Breast epithelium (tissue), 3 donors: ENCODE measurements around the gene HOXB5.

Experiments used
- POLR2A ChIP-seq: fragments of 450-650 bp; IDR thresholded peaks from one replicate; pipeline ENCODE4 v1.6.1; 2016; ENCODE audit warnings: antibody characterized with exemption, mild to moderate bottlenecking, moderate library complexity
- POLR2AphosphoS5 ChIP-seq, 3 donors: sonication (generic); formaldehyde crosslinking; IDR thresholded peaks; one replicate each; pipeline ENCODE4 v1.6.1; 2017; ENCODE audit warnings: antibody characterized with exemption in 3 of 3
- TF ChIP-seq, protein P1 (sequence below), 3 donors: fragments of 450-650 bp; IDR thresholded peaks; one replicate each; pipeline ENCODE4 v1.5.1; 2016 to 2017; ENCODE audit warnings: antibody characterized with exemption in 3 of 3, mild to moderate bottlenecking in 3 of 3, moderate library complexity in 3 of 3

DNA sequence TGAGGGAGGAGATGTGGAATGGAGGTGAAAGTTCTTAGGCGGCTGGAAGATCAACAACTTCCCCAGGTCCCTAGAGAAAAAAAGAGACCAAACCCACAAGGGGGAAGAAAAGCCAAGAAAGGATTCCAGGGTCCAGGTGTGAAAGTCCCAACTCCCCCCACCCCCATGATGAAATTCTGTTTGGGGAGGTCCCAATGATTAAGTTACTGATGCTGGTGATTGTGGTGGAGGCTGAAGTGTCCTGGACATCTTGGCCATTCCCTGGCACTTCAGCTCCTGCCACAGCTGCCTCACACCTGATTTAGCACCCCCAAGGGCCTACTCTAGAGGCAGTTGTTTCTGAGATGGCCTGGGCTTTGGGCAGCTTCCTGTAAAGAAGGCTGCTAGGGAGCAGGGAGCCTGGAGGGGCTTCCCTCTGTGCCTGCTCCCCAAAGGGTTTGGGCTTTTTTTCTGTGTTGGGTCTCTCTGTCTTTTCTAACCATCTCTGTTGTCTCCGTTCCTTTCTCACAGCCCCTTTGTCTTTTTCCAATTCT lies 28.5 kb downstream of the HOXB5 start:
- TF ChIP-seq, protein P1, sequence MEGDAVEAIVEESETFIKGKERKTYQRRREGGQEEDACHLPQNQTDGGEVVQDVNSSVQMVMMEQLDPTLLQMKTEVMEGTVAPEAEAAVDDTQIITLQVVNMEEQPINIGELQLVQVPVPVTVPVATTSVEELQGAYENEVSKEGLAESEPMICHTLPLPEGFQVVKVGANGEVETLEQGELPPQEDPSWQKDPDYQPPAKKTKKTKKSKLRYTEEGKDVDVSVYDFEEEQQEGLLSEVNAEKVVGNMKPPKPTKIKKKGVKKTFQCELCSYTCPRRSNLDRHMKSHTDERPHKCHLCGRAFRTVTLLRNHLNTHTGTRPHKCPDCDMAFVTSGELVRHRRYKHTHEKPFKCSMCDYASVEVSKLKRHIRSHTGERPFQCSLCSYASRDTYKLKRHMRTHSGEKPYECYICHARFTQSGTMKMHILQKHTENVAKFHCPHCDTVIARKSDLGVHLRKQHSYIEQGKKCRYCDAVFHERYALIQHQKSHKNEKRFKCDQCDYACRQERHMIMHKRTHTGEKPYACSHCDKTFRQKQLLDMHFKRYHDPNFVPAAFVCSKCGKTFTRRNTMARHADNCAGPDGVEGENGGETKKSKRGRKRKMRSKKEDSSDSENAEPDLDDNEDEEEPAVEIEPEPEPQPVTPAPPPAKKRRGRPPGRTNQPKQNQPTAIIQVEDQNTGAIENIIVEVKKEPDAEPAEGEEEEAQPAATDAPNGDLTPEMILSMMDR (IDR thresholded peaks at IDR 0.05), result no peak
- no peak for TF ChIP-seq POLR2A
- no peak for TF ChIP-seq POLR2AphosphoS5 (IDR thresholded peaks at IDR 0.05)
